HepG2 (cell line): Measurements from ENCODE around the gene CNGA2. TPM values are rescaled to one million over a fixed set of nuclear protein-coding genes. Genes with fewer than 3 reads are reported as not detected.

Source experiments
- ATAC-seq: fragments of 200-7000 bp; cut with Tn5 transposase; 3 replicates; pipeline ENCODE4 v1.9.1; 2020; ENCODE audit warnings: mild to moderate bottlenecking, moderate library complexity
- BruUV-seq: library from RNA; stranded (reverse); fragments of 400-500 nt; replicated peaks from 2 replicates; lab custom pipeline; 2021; lab: Mats Ljungman, UMichigan
- CTCF ChIA-PET: fragments of 300-600 bp; formaldehyde crosslinking; extraction: SDS; loops from one replicate; lab custom pipeline; 2021; ENCODE audit warnings: low total read pairs, inconsistent platforms, low intra/inter-chr PET ratio; lab: Yijun Ruan, JAX
- POLR2A ChIA-PET: fragments of 350-600 bp; sonication (Branson Sonifier 250); formaldehyde crosslinking; loops from one replicate; lab custom pipeline; 2020; ENCODE audit warnings: antibody characterized with exemption, inconsistent platforms; lab: Yijun Ruan, JAX
- DNase-seq: peaks from one replicate; pipeline ENCODE4 v3.0.0-alpha.2; 2015; ENCODE audit warnings: low spot score
- FAIRE-seq: peaks from 3 replicates; lab custom pipeline; 2011; peaks lifted over from hg19 to GRCh38; lab: Jason Lieb, UNC
- H2AFZ ChIP-seq: one replicate; pipeline ENCODE4 v1.6.1; 2011; ENCODE audit warnings: low read length, inconsistent platforms
- H3K27ac ChIP-seq: fragments of 300-600 bp; 3 replicates; pipeline ENCODE4 v1.8.0; 2011; ENCODE audit warnings: mixed run types, mild to moderate bottlenecking, mixed read lengths, low read length, inconsistent platforms; ENCODE audit not compliant: insufficient read depth; ENCODE audit errors: extremely low read length
- H3K27me3 ChIP-seq, 2 experiments: fragments of 200-600 bp in 1 of 2; 2 replicates in 1 of 2; 3 replicates in 1 of 2; pipeline versions ENCODE4 v1.6.0 to v1.8.0; 2011; ENCODE audit warnings: low read length in 2 of 2, mild to moderate bottlenecking in 2 of 2, moderate library complexity in 2 of 2, inconsistent platforms in 1 of 2; ENCODE audit not compliant: insufficient read depth in 2 of 2, control insufficient read depth in 1 of 2
- H3K36me3 ChIP-seq, 2 experiments: fragments of 200-600 bp in 1 of 2; replicated peaks in 1 of 2; 2 replicates in 1 of 2; 3 replicates in 1 of 2; pipeline versions ENCODE4 v1.5.1 to v1.8.0; 2011; ENCODE audit warnings: low read length in 2 of 2, inconsistent platforms in 1 of 2; ENCODE audit not compliant: insufficient read depth in 2 of 2, control insufficient read depth in 1 of 2
- H3K4me1 ChIP-seq: 2 replicates; pipeline ENCODE4 v1.5.1; 2012; ENCODE audit warnings: low read length, inconsistent platforms; ENCODE audit not compliant: insufficient read depth
- H3K4me2 ChIP-seq: 2 replicates; pipeline ENCODE4 v1.6.0; 2011; ENCODE audit warnings: low read depth, low read length, inconsistent platforms
- H3K4me3 ChIP-seq, 3 experiments: fragments of 200-600 bp in 1 of 3; sonication (generic), shearing (Covaris generic) in 1 of 3; replicated peaks in 1 of 3; 2 replicates each; pipeline ENCODE4 v1.5.1; 2011 to 2016; ENCODE audit warnings: low read length in 3 of 3, inconsistent platforms in 2 of 3, low read depth in 2 of 3, mild to moderate bottlenecking in 2 of 3, control low read depth in 1 of 3, mixed read lengths in 1 of 3; ENCODE audit not compliant: insufficient read depth in 1 of 3
- H3K79me2 ChIP-seq: one replicate; pipeline ENCODE4 v1.6.1; 2011; ENCODE audit warnings: low read length, inconsistent platforms; ENCODE audit not compliant: insufficient read depth
- H3K9ac ChIP-seq: 2 replicates; pipeline ENCODE4 v1.6.0; 2011; ENCODE audit warnings: mild to moderate bottlenecking, low read depth, low read length, inconsistent platforms; ENCODE audit not compliant: insufficient read depth
- H3K9me3 ChIP-seq: 2 replicates; pipeline ENCODE4 v1.5.1; 2012; ENCODE audit warnings: mild to moderate bottlenecking, low read length
- H4K20me1 ChIP-seq: 2 replicates; pipeline ENCODE4 v1.6.0; 2011; ENCODE audit warnings: inconsistent platforms, mild to moderate bottlenecking, low read length, moderate library complexity; ENCODE audit not compliant: insufficient read depth
- ARNT2 ChIP-seq: sonication (generic); formaldehyde crosslinking; IDR thresholded peaks from 2 replicates; pipeline ENCODE4 v1.8.0; 2022; ENCODE audit warnings: mild to moderate bottlenecking, low read depth, missing genetic modification reagents, moderate library complexity
- FLYWCH1 ChIP-seq: sonication (generic); formaldehyde crosslinking; IDR thresholded peaks from 2 replicates; pipeline ENCODE4 v1.8.1; 2023; ENCODE audit warnings: mild to moderate bottlenecking, missing genetic modification reagents
- FUBP1 ChIP-seq: sonication (generic); formaldehyde crosslinking; IDR thresholded peaks from 2 replicates; pipeline ENCODE4 v1.5.1; 2020; ENCODE audit warnings: missing genetic modification reagents, mild to moderate bottlenecking, borderline replicate concordance
- JUN ChIP-seq: sonication (generic); formaldehyde crosslinking; IDR thresholded peaks from 2 replicates; pipeline ENCODE4 v1.4.0; 2020; ENCODE audit warnings: mild to moderate bottlenecking, missing genetic modification reagents
- KIAA2018 ChIP-seq: sonication (generic); formaldehyde crosslinking; IDR thresholded peaks from 2 replicates; pipeline ENCODE4 v1.5.0; 2020; ENCODE audit warnings: mild to moderate bottlenecking, missing genetic modification reagents, borderline replicate concordance
- NFE2L1 ChIP-seq: sonication (generic); formaldehyde crosslinking; IDR thresholded peaks from 2 replicates; pipeline ENCODE4 v1.4.0; 2020; ENCODE audit warnings: missing genetic modification reagents, mild to moderate bottlenecking, borderline replicate concordance
- NFIB ChIP-seq: sonication (generic); formaldehyde crosslinking; IDR thresholded peaks from 2 replicates; pipeline ENCODE4 v1.9.0; 2021; ENCODE audit warnings: missing genetic modification reagents, mild to moderate bottlenecking, borderline replicate concordance
- ZGPAT ChIP-seq: IDR thresholded peaks from 2 replicates; pipeline ENCODE4 v1.6.1; 2016; ENCODE audit warnings: mild to moderate bottlenecking
- ZNF496 ChIP-seq: sonication (generic); formaldehyde crosslinking; IDR thresholded peaks from 2 replicates; pipeline ENCODE4 v1.8.1; 2023; ENCODE audit warnings: mild to moderate bottlenecking, moderate library complexity, missing genetic modification reagents; ENCODE audit not compliant: insufficient replicate concordance
- ZNF558 ChIP-seq: sonication (generic); formaldehyde crosslinking; IDR thresholded peaks from 2 replicates; pipeline ENCODE4 v1.9.0; 2022; ENCODE audit warnings: mild to moderate bottlenecking, missing genetic modification reagents, borderline replicate concordance
- ZNF776 ChIP-seq: sonication (generic); formaldehyde crosslinking; IDR thresholded peaks from 2 replicates; pipeline ENCODE4 v1.4.0; 2020; ENCODE audit warnings: mild to moderate bottlenecking, missing genetic modification reagents
- WGBS: methylation state at CpG from one replicate; pipeline ENCODE4 v1.1.6; 2017; ENCODE audit warnings: low lambda C conversion rate; 5-methylcytosine and 5-hydroxymethylcytosine counted together
- in situ Hi-C: cut with HindIII; loops from 2 replicates; pipeline ENCODE4 v1.10.0; 2017; ENCODE audit warnings: low pct_unique_long_range_greater_than_20kb; ENCODE audit not compliant: extremely low pct_ligation_motif_present
- intact Hi-C: fragments of 100-400 bp; cut with micrococcal nuclease; formaldehyde crosslinking; loops from one replicate; pipeline ENCODE4 v1.10.0; 2022; ENCODE audit not compliant: unreplicated experiment
- polyA plus RNA-seq, 8 experiments: library from polyadenylated mRNA; depleted of rRNA in 3 of 8; stranded (reverse) in 7 of 8; unstranded in 1 of 8; fragments of >200 nt; fragmentation: Illumina TruSeq in 4 of 8; extraction: Trizol in 4 of 8; gene quantifications; 2 replicates each; pipeline versions ENCODE4 v1.2.1 to v1.2.3, GENCODE V29; 2011 to 2016; ENCODE audit warnings: low read depth in 4 of 8, missing spikeins in 1 of 8, mixed read lengths in 1 of 8; ENCODE audit not compliant: insufficient read depth in 1 of 8
- total RNA-seq, 5 experiments: library from RNA; depleted of rRNA; stranded (reverse); fragments of >200 nt; fragmentation: Illumina TruSeq; extraction: Trizol; gene quantifications; 2 replicates each; pipeline ENCODE4 v1.2.3, GENCODE V29; 2016; ENCODE audit warnings: low read depth in 1 of 5

CNGA2 gene
- total and polyA plus RNA-seq, 2 of the 13 experiments (the other 11 are each of a cell fraction or from before 2014, with no cell fraction given): not detected

- TF ChIP-seq ZGPAT (CRISPR knock-in tag) (no peak), NFIB (CRISPR knock-in tag) (no peak)
These were observed 42.4 kb downstream of the CNGA2 start (continued) for GRCh38 chrX:151776936-151777335.

GRCh38 chrX:151779258-151779657 is 44.7 kb downstream of the CNGA2 start:
- no peaks in the 10 kb centered on the region for H3K9me3 ChIP-seq
- no peaks in the 10 kb centered on the region for H3K79me2 ChIP-seq
- H3K4me1 ChIP-seq: no peaks in the 10 kb centered on the region
- no peak overlapping the region for H3K4me3 ChIP-seq
- FAIRE-seq: no peak
- intact Hi-C loops: no loop called here
- in situ Hi-C loops: no loop called here
- no peak for DNase-seq
- no peak overlapping the region for H3K27ac ChIP-seq
- no TSS peak for BruUV-seq
- ChIA-PET POLR2A (interaction anchor here (0.6 kb wide), 1 partner anchor 957 kb away, joined by 3 read pairs; no protein-coding TSS in a partner anchor), CTCF (no interaction called here)
- H3K36me3 ChIP-seq: no peaks in the 10 kb centered on the region
- no peak overlapping the region for H2AFZ ChIP-seq
- H3K27me3 ChIP-seq: peaks cover 0 to 6% of the 10 kb centered on the region in 2 experiments; a peak in 1 of 5 replicates
- H3K9ac ChIP-seq: no peak overlapping the region
- H4K20me1 ChIP-seq: no peaks in the 10 kb centered on the region
- H3K4me2 ChIP-seq: no peak overlapping the region
- no peak for ATAC-seq
- no CpG with 5 or more reads among the region's 4 CpGs for WGBS
- TF ChIP-seq FUBP1 (no peak), JUN (CRISPR knock-in tag) (no peak), ZNF776 (no peak), KIAA2018 (CRISPR knock-in tag) (no peak), FLYWCH1 (CRISPR knock-in tag) (no peak), NFE2L1 (CRISPR knock-in tag) (no peak), ARNT2 (no peak), ZNF496 (CRISPR knock-in tag) (no peak), ZNF558 (CRISPR knock-in tag) (no peak)
